LNCaP clone FGC (cell line): ENCODE results near the gene ARRB1.

Experiments used
- DNase-seq: peaks from one replicate; pipeline ENCODE4 v3.0.0-alpha.2; 2011; ENCODE audit warnings: low read depth
- H3K4me3 ChIP-seq: 2 replicates; pipeline ENCODE4 v1.5.1; 2011; ENCODE audit warnings: mild to moderate bottlenecking, low read depth, low read length, control low read depth
- CTCF ChIP-seq: IDR thresholded peaks from 2 replicates; pipeline ENCODE4 v1.5.1; 2012; ENCODE audit warnings: mild to moderate bottlenecking; ENCODE audit not compliant: control insufficient read depth, insufficient read depth; ENCODE audit errors: extremely low read depth

The ARRB1 gene

GRCh38 chr11:75342966-75343870 is 8.2 kb downstream of the ARRB1 start:
- DNase-seq = peak; percentile 100
- no peak for TF ChIP-seq CTCF

DNA sequence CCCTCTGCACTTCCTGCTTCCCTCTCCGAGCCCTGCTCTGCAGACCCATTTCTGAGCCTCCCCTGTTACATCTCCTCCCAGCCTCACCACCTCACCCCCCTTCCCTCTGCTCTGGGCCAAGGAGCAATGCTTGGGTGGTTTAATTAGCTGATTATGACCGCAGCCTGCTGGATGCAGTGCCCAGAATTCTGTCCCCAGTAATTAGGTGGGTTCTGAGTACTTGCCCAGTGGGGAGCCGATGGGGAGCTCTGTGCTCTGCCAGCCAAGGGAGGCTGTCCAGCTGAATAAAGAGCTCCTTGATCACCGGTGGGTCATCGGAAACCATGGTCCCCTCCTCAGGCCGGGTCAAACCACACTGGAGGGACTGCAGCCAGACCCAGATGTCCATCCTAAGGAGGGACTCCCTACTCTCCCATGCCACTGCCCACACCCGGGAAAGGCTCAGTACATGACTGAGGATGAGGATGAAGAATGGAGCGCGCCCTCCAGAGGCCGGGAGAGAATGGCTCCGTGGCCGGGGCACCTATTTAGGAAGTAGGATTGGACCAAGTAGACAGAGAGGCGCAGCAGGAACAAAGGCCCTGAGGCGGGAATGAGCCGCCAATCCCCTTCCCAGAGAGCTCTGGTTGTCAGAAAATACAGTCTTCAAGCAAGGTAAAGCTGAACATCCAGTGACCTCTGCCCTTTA is 9.1 kb downstream of the ARRB1 start:
- no peak for DNase-seq
- no peak overlapping the region for H3K4me3 ChIP-seq
- TF ChIP-seq CTCF = no peak

More at GRCh38 chr11:75342966-75343870, 8.2 kb downstream of the ARRB1 start:
- peak overlapping the region; percentile 36 for H3K4me3 ChIP-seq

GRCh38 chr11:75341612-75342011 is 9.8 kb downstream of the ARRB1 start:
- TF ChIP-seq CTCF = no peak
- DNase-seq = no peak
- H3K4me3 ChIP-seq = no peak overlapping the region

GRCh38 chr11:75339685-75340409 is 11.6 kb downstream of the ARRB1 start:
- no peak; the same call in 1 of the 2 replicates for TF ChIP-seq CTCF
- no peak overlapping the region for H3K4me3 ChIP-seq
- no peak for DNase-seq

GRCh38 chr11:75338516-75339208 is 12.8 kb downstream of the ARRB1 start:
- TF ChIP-seq CTCF = no peak
- no peak for DNase-seq
- H3K4me3 ChIP-seq = no peak overlapping the region

GRCh38 chr11:75337195-75337654 is 14.2 kb downstream of the ARRB1 start:
- no peak for DNase-seq
- H3K4me3 ChIP-seq = no peak overlapping the region
- no peak for TF ChIP-seq CTCF
